IPS DF 19.7 (cell line): Measurements from ENCODE around the gene FLNA.
"Not testable (repeated sequence)": the region's sequence is repeated elsewhere in the genome, so short reads cannot be mapped to it uniquely, and the experiment has no call there.

Experiments
- DNase-seq: peaks from one replicate; pipeline ENCODE4 v3.0.0-alpha.2; 2013; ENCODE audit warnings: low read depth, low spot score

FLNA gene

DNA sequence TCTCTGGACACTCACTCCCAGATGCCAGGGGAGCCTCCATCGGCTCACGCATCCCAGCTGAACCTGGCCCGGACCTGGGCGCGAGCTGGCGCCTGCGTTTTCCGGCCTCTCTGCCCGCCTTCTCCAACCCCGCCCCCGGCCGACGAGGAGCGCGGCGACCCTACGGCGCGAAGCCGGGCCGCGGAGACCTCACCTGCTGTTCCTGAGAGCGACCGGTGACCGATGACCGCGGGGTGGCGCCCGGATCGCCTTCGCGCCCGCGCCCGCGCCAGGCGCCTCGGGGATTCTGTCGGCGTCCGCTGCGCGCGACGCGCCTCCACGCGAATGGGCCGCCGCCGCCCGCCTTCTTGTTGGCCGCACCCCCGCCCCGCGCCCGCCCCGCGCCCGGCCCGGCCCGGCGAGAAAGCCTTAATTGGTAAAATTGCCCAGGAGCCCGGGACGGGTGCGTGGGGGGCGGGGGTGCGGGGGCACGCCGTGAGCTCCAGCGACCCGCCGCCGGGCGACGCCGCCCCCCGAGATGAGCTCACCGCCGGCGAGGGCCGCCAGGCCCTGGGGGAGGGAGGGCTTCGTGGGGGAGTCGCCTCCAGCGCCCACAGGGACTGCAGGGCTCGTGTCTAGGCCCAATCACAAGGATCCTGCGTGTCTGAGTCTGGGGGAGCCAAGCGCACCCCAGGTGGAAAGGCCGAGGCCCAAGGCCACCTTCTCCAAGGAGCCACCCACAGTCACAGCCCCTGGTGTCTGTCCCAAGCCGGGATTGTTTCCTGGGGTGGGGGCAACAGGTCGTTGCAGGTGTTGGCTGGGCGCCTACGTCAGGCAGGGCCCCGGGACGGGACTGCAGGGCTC lies at the start of gene FLNA:
FLNA (minus strand) TSS at position 322 of the 843 bp plus-strand sequence. CDS start 3,389 bp downstream, outside the sequence.
- DNase-seq = no peak

DNA sequence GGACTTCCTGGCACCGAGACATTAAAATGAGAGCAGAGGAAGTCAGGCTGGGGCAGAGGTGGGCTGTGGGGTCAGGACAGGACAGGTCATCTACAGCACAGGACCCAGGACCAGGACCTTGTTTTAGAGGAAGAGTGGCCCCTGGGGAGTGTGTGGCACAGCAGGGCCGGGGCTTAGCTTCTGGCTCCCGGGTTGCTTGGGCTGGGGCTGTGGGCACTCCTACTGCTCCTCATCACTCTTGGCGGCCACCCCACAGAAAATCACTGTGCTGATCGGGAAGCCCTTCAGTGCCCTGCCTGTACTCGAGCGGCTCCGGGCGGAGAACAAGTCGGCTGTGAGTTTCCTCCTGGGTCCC lies 45.9 kb upstream of the FLNA start:
- DNase-seq = no peak

DNA sequence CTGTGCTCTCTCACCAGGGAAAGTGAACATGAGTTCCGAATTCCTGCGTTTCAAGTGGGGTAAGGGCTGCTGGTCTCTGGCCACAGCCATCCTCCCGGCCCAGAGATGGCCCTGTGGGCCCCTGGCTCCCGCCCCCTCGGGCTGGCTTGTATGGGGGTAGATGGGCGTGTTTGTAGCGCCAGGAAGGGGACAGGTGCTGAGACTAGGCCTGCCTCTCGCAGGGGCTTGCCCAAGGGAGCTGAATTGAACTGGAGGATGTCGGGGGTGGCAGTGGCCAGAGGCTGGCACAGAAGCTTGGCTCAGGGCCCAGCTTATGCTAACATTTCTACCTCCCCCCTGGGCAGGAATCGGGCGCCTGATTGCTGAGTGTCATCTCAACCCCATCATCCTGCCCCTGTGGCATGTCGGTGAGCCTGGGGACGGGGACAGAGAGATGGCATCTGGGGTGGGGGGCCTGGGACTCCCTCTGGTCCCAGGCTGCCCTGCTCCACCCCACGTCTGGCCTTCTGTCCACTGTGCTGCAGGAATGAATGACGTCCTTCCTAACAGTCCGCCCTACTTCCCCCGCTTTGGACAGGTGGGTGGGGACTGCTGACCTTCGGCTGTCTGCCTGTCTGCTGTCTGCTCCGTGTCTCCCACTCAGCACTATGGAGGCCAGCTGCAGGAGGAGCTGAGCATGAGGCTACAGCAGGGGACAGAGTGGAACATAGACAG lies 45.4 kb upstream of the FLNA start:
- no peak for DNase-seq

DNA sequence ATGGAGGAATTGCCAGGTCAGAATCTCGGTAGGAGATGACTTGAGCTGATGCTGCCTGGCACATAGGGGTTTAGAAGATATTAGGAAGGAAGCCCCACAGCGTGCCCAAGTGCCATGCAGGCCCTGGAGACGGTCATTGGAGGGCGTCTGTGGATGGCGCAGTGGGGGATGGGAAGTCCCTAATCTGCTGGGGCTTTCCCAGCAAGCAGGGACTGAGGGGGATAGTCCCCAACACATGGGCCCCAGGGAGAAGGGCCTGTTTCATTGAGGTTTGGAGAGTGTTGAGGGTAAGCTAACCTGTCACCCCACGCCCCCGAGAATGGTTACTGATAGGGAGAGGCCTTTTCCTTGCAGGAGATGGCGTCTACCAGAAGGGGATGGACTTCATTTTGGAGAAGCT lies 44.8 kb upstream of the FLNA start:
- DNase-seq = no peak

GRCh38 chrX:154417157-154417556 lies 42.7 kb upstream of the FLNA start:
- no peak for DNase-seq

- no peak for DNase-seq
These were observed 38.7 kb upstream of the FLNA start for GRCh38 chrX:154413142-154413541.

DNA sequence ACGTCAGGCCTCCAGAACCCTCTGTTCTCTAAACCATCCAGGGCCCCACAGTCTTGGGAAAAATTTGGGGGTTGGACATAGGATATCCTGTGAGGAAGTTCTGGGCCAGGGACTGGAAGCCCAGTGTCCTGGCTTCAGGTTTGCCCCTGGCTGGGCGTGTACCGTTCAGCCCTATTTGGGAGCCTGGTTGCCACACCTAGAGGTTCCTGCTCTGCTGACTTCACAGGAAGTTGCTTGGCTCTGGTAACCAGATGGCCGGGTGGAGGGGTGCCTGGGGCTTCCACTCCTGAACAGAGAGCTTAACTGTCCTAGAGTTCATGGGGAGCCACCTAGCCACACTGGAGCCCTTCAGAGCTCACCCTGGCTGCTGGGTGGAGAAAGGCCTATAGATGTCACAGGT lies 38.0 kb upstream of the FLNA start:
- DNase-seq = no peak

- DNase-seq = no peak
These were observed 37.5 kb upstream of the FLNA start for GRCh38 chrX:154411981-154412340.

DNA sequence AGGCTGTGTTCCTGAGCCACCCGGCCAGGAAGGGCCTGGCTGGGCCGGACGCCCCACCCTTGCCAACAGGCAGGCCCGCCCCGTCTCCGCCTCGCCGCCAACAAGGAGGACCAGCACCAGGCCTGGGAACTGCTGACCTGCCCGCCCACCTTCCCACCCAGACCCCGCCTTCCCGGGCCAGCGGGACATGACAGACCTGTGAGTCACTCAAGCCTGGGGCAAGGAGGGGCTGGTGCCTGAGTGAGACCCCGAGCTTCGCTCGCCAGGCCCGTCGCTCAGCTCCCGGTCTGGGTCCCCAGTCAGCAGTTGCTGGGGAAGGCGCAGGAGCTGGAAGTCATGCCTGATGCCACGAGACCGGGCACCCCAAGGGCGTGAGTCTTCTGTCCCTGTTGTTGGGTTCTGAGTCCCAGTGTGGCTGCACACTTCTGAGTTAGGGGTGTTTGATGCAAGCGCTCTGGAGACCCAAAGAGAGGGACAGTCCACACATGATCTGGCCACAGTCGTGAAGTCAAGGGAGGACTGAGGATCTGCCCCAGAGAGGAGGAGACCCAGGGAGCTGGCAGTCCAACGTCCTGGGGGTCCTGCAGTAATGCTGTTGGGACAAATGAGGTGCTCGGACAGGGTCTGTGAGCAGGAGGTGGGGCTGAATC lies 34.9 kb upstream of the FLNA start, which contains the start of gene DNASE1L1:
DNASE1L1 (minus strand) TSS at position 33 of the 650 bp plus-strand sequence. CDS start 3,686 bp downstream, outside the sequence.
- DNase-seq = no peak

DNA sequence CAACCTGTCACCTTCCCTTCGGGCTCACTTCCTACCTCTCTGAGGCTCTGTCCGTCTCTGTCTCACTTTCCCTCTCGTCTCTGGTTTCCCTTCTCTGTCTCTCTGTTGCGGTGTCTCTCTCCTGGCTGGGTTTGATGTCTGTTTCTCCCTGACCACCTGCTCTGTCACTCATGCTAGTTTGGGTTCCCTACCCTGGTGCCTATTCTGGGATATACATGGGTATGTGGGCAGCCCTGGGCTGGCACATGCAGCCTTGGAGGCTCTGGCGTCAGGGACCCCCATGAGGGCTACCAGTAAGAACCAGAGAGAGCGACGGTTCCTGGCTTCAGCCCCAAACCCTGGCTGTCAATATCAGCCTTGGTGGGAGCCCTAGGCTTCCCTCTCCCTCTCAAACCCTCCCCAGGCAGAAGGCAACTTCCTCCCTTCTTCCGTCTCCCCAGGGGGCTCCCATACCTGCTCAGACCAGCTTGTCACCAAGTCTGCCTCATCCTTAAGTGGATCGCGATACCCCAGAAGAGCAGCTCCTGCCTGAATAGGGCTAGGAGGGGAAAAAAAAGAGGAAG lies 34.3 kb upstream of the FLNA start:
- DNase-seq = no peak

DNA sequence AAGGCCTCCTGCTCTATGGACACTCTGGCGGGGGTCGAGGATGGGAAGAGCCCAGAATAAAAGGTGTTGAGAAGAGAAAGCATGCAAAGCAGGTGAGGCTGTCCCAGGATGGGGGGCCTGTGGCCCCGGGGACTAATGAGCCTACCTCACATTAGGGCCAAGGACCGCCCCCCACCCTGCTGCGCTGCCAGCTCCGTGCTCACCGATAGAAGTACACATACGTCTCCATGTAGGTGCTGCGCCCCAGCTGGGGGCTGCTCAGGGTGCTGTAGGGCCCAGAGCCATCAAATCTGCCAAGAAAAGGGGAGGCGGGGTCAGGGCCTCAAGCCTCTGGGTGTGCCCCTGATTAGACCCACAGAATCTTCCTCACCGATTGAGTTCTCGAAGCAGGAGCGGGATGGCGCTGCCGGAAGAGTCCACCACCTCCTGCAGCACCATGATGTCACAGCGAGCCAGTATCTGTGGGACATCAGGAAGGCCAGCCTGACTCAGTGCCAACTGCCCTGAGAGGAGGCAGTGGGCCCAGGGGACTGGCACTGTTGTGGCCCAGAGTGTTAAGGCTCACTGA lies 30.3 kb upstream of the FLNA start:
- DNase-seq = no peak

- DNase-seq = no peak
These were observed 29.4 kb upstream of the FLNA start for GRCh38 chrX:154403858-154404257.

DNA sequence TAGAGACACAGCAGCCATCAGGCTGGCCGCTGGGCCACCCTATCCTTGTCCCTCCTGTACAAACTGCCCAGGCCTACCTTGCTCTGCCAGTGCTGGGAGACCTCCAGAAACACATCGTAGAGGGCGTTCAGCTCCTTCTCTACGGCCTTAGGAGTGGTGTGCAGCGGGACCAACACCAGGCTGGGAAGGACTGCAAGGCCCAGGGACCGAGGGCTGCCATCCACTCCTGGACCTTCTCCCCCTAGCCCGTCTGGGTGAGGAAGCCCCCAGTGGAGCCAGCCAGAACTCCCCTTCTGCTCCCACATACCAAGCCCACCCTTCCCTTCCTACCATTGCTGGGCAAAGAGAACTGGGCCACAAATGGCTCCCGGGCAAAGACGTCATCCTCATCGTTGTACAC lies 28.8 kb upstream of the FLNA start:
- DNase-seq = no peak

GRCh38 chrX:154402622-154403127 lies 28.2 kb upstream of the FLNA start:
- DNase-seq = no peak

DNA sequence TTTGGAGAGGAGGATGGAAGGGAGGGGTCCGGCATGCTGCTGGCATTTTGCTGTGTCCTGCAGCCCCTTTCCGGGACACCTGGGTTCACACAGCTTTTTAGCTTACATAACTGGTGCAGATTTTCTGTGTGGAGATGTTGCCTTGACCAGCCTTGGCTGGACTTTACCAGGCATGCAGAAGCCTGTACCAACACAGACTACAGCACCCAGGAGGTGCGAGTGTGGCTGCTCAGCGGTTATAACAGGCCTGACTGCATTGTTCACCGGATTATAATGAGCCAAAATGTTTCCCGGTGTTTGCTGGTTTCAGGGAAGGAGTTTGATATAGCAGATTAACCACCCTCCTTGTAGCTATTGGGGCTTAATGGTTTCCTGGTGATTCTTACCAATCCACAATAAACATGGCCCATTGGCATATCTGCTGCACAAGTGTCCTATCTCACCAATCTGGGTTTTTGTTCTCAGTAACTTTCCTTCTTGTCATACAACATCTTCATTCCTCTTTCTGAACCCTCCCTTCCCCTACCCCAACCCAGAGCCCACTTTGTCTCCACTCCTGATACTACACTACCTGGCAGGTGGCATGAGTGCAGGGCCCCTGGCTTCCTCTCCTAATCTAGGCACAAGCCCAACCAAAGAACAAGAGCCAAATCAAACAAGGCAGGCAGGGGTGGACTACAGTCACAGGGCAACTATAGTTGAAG lies 27.6 kb upstream of the FLNA start:
- no peak for DNase-seq

GRCh38 chrX:154401045-154401799 lies 26.8 kb upstream of the FLNA start:
- DNase-seq = no peak

- not testable (repeated sequence) for DNase-seq
These were observed 26.0 kb upstream of the FLNA start for GRCh38 chrX:154400369-154400817.

DNA sequence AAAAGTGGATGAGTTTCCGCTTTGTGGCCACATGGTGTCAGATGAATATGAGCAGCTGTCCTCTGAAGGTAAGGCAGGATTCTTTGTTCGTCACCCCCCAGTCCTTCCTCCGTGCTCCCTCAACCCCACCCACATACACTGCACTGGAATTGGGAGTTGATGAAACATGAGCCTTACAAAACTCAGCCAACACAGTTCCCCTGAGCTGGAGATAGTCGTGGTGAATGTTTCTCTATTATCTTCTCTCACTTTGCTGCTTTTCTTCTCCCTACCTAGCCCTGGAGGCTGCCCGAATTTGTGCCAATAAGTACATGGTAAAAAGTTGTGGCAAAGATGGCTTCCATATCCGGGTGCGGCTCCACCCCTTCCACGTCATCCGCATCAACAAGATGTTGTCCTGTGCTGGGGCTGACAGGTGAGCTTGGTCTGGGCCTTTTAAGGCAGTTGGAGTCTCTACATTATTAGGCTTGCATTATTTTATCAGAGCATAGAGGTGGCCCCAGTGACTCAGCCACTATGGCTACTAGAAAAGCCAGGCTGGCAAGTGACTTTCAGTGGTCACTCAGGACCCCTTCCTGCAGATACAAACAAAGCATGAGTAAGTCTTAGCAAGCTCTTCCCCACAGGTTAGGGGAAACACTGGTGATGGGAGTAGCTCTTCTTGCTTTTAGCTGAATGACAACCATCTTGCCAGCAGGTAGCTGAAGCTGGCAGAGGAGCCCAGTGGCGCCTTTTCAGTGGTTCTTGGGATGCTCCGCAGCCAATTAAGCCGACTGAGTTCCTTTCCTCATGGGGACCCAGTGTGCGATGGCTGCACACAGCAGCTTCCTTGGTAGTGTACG lies 25.3 kb upstream of the FLNA start:
- DNase-seq = no peak
